Fibroblast of the aortic adventitia (primary cell): ENCODE measurements around the gene SCYGR7. TPM values are rescaled to one million over a fixed set of nuclear protein-coding genes. Genes with fewer than 3 reads are reported as not detected.
"Not testable (repeated sequence)": the region's sequence is repeated elsewhere in the genome, so short reads cannot be mapped to it uniquely, and the experiment has no call there.

Experiments used
- DNase-seq: peaks from one replicate; pipeline ENCODE4 v3.0.0-alpha.2; 2010; ENCODE audit warnings: low read depth
- H3K4me3 ChIP-seq: 2 replicates; pipeline ENCODE4 v1.5.1; 2011; ENCODE audit warnings: low read depth, mild to moderate bottlenecking, control low read depth, low read length, moderate library complexity
- CTCF ChIP-seq: IDR thresholded peaks from 2 replicates; pipeline ENCODE4 v1.5.1; 2011; ENCODE audit warnings: mild to moderate bottlenecking, low read length, control low read depth, inconsistent platforms; ENCODE audit not compliant: insufficient read depth
- total RNA-seq: library from RNA; depleted of rRNA; stranded (reverse); fragments of >200 nt; gene quantifications from 2 replicates; pipeline ENCODE4 v1.2.3, GENCODE V29; 2012; ENCODE audit warnings: low replicate concordance

Gene SCYGR7
- total RNA-seq, 1 donor = not detected

GRCh38 chr2:227717687-227718567 is 10.2 kb upstream of the SCYGR7 start, which contains the start of gene SLC19A3:
TSS of gene SLC19A3 (minus strand) at chr2:227718028. CDS start at chr2:227702318, 15,710 bp downstream.
- DNase-seq = peak; percentile 89
- no peak for TF ChIP-seq CTCF
- H3K4me3 ChIP-seq = peak within 1 kb of the TSS; percentile 64

GRCh38 chr2:227719641-227720040 is 8.5 kb upstream of the SCYGR7 start:
- TF ChIP-seq CTCF = no peak
- DNase-seq = no peak
- H3K4me3 ChIP-seq = no peak overlapping the region

GRCh38 chr2:227720680-227721079 is 7.5 kb upstream of the SCYGR7 start:
- H3K4me3 ChIP-seq = no peak overlapping the region
- TF ChIP-seq CTCF = no peak
- no peak for DNase-seq

- not testable (repeated sequence) for DNase-seq, H3K4me3 ChIP-seq
Observed at GRCh38 chr2:227722821-227723220, 5.3 kb upstream of the SCYGR7 start.

GRCh38 chr2:227724394-227725039 is 3.6 kb upstream of the SCYGR7 start, which contains the start of gene SCYGR6:
TSS of gene SCYGR6 (minus strand) at chr2:227724757. CDS start at chr2:227724757, 0 bp downstream.
- H3K4me3 ChIP-seq = no peak within 1 kb of the TSS
- TF ChIP-seq CTCF = no peak
- DNase-seq = no peak

GRCh38 chr2:227739351-227739750 is 11.2 kb downstream of the SCYGR7 start:
- no peak for TF ChIP-seq CTCF
- H3K4me3 ChIP-seq = no peak overlapping the region
- no peak for DNase-seq

GRCh38 chr2:227740705-227741104 is 12.6 kb downstream of the SCYGR7 start:
- DNase-seq, H3K4me3 ChIP-seq: not testable (repeated sequence)
